Glutamatergic neuron (in vitro differentiated cells): ENCODE data around the gene ADCY1. TPM values are rescaled to one million over a fixed set of nuclear protein-coding genes. Genes with fewer than 3 reads are reported as not detected.

ENCODE experiments used
- DNase-seq: peaks from one replicate; pipeline ENCODE4 v3.0.0; 2022
- H3K27ac Mint-ChIP-seq: one replicate; pipeline ENCODE4 v1.8.0; 2020; ENCODE audit warnings: mild to moderate bottlenecking, mixed read lengths, inconsistent platforms; ENCODE audit not compliant: unreplicated experiment
- H3K27me3 Mint-ChIP-seq: one replicate; pipeline ENCODE4 v1.8.0; 2020; ENCODE audit warnings: mild to moderate bottlenecking, moderate library complexity, mixed read lengths, inconsistent platforms; ENCODE audit not compliant: unreplicated experiment
- H3K36me3 Mint-ChIP-seq: one replicate; pipeline ENCODE4 v1.8.0; 2020; ENCODE audit warnings: mild to moderate bottlenecking, mixed read lengths, inconsistent platforms; ENCODE audit not compliant: unreplicated experiment
- H3K4me1 Mint-ChIP-seq: one replicate; pipeline ENCODE4 v1.8.0; 2020; ENCODE audit warnings: mild to moderate bottlenecking, low read depth, mixed read lengths, inconsistent platforms; ENCODE audit not compliant: unreplicated experiment
- H3K4me3 Mint-ChIP-seq: one replicate; pipeline ENCODE4 v1.8.0; 2020; ENCODE audit warnings: mild to moderate bottlenecking, mixed read lengths, inconsistent platforms; ENCODE audit not compliant: unreplicated experiment
- H3K9me3 Mint-ChIP-seq: one replicate; pipeline ENCODE4 v1.8.0; 2020; ENCODE audit warnings: mild to moderate bottlenecking, moderate library complexity, mixed read lengths, inconsistent platforms; ENCODE audit not compliant: unreplicated experiment
- total RNA-seq: library from RNA; stranded (reverse); fragmentation: NEBNext Ultra II Directional; extraction: Animal tissue kit (Norgen Biotek cat#: 25700); gene quantifications from one replicate; pipeline ENCODE4 v1.2.1, GENCODE V29; 2021; ENCODE audit not compliant: unreplicated experiment
- TF ChIP-seq, protein P1 (sequence below): fragments of 200-600 bp; sonication (generic); IDR thresholded peaks from one replicate; pipeline ENCODE4 v1.5.0; 2021; ENCODE audit not compliant: partially characterized antibody, unreplicated experiment

The ADCY1 gene
- total RNA-seq, 1 donor from 2014 or later: 51.9 TPM

DNA sequence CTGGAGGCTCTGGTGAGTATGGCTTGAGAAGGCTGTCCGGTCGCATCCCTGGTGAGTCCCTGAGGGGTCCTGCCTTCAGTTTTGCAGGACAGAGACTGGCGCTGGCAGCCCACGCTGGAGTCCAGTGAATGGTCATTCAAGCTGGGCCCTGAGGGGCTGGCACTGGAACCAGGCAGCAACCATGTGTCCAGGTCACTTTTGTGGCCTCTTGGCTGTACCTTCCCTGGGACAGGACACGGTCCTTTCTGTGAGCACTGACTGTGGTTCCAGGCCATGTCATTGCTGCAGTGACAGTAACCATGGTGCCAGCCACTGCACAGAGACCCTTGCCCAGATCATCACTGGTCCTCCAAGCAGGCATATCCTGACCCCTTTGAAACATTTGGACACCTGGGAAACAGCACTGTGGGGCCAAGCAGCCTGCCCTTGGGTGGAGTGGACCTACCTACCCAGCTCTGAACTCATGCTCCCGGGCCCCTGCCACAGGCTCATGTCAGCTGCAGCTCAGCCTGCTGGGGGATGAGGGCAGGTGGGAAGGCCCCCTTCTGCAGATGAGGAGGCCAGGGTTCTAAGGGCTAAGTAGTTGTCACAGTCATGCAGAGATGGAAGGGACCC, 72.1 kb downstream of the ADCY1 start:
- TF ChIP-seq, protein P1, sequence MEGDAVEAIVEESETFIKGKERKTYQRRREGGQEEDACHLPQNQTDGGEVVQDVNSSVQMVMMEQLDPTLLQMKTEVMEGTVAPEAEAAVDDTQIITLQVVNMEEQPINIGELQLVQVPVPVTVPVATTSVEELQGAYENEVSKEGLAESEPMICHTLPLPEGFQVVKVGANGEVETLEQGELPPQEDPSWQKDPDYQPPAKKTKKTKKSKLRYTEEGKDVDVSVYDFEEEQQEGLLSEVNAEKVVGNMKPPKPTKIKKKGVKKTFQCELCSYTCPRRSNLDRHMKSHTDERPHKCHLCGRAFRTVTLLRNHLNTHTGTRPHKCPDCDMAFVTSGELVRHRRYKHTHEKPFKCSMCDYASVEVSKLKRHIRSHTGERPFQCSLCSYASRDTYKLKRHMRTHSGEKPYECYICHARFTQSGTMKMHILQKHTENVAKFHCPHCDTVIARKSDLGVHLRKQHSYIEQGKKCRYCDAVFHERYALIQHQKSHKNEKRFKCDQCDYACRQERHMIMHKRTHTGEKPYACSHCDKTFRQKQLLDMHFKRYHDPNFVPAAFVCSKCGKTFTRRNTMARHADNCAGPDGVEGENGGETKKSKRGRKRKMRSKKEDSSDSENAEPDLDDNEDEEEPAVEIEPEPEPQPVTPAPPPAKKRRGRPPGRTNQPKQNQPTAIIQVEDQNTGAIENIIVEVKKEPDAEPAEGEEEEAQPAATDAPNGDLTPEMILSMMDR: no peak
- H3K9me3 Mint-ChIP-seq: peaks cover 3% of the 10 kb centered on the region
- H3K4me1 Mint-ChIP-seq: peaks cover 3% of the 10 kb centered on the region
- H3K36me3 Mint-ChIP-seq: no peaks in the 10 kb centered on the region
- H3K27ac Mint-ChIP-seq: no peak overlapping the region
- no peak for DNase-seq
- no peak overlapping the region for H3K4me3 Mint-ChIP-seq
- H3K27me3 Mint-ChIP-seq: peaks cover 2% of the 10 kb centered on the region

DNA sequence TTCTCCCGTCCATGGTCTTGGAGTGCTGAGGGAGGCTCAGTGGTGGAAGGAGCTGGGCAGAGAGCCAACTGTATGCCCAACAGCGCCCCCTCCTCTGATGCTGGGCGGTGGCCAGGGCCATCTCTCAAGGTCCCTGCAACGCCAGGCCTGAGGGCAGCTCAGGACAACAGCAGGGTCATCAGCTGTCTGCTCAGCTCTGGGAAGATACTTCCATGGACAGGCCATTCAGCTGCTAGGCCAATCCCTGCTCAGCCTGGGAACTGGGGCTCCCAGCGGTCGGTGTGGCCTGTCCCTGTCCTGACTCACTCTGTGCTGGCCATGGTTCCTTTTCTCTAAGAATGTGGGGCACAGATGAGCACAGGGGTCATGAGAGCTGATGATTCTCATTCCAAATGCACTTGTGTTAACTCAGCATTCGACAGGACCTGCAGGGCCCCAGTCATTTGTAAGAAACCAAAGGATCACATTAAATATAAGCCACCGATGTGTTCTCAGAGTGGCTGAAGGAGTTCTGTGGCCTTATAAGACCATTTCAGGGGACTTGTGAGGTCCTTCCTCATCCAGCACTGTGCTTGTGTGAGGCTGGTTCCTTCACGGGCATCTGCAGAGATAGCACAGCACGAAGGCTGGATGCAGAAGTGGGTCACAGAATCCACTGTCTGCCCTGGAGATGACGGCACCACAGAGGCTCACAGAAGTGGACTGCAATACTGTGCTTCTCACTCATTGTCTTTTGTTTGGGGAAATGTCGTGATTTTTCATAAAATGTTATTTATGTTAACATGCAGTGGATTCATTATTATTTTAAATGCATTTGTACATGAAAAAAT, 73.0 kb downstream of the ADCY1 start:
- TF ChIP-seq, protein P1: no peak
- Mint-ChIP-seq H3K9me3 (peaks cover 2% of the 10 kb centered on the region), H3K4me3 (no peak overlapping the region), H3K27me3 (no peaks in the 10 kb centered on the region), H3K36me3 (no peaks in the 10 kb centered on the region), H3K27ac (no peak overlapping the region), H3K4me1 (peaks cover 3% of the 10 kb centered on the region)
- no peak for DNase-seq

DNA sequence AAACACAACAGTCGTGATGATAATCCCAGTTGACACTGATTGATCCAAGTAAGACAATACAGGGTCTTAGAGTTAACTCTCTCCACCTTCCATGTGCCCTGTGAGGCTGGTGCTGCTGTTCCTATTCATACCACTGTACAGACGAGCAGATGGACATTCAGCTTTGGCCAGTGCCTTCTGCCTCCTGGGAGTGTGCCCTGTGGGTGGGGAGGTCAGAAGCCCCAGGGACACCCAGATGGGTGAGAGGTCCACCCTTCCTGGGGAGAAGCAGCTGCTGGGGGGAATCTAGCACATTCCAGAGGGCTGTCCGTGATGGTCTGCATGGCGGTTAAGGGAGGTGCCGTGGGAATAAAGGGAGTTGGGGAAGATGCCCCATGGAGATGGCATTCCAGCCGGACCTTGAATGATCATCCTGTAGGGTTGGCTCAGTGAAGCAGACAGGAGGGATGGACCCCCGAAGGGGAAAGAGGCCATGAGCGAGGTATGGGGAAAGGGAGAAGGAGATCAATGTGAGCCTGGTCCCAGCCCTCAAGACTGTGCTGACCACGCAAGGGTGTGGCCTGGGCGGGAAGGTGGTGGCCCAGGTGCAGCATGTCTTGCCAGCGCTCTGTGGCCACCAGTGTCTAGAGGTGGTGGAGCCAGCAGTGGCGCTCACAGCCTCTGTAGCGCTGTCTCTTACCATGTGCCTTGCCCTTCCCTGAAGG, 74.0 kb downstream of the ADCY1 start:
- H3K36me3 Mint-ChIP-seq: no peaks in the 10 kb centered on the region
- H3K4me1 Mint-ChIP-seq: peaks cover 3% of the 10 kb centered on the region
- TF ChIP-seq, protein P1: no peak
- no peak for DNase-seq
- no peak overlapping the region for H3K4me3 Mint-ChIP-seq
- peak overlapping the region; percentile 17 for H3K27ac Mint-ChIP-seq
- peaks cover 2% of the 10 kb centered on the region for H3K9me3 Mint-ChIP-seq
- no peaks in the 10 kb centered on the region for H3K27me3 Mint-ChIP-seq

DNA sequence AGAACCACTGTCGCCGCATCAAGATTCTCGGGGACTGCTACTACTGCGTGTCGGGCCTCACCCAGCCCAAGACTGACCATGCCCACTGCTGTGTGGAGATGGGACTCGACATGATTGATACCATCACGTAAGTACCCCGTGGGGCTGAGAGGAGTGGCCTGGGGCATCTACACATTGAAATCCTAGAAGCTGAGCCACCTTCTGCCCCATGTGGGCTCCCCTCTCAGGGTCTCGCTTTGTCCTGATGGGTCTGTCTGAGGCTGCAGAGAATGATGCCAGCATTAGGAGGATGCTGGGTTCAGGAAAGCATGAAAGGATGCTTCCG, 74.5 kb downstream of the ADCY1 start:
- Mint-ChIP-seq H3K4me1 (peaks cover under 1% of the 10 kb centered on the region), H3K27me3 (no peaks in the 10 kb centered on the region), H3K27ac (no peak overlapping the region), H3K9me3 (peaks cover 3% of the 10 kb centered on the region), H3K36me3 (no peaks in the 10 kb centered on the region), H3K4me3 (no peak overlapping the region)
- no peak for DNase-seq
- TF ChIP-seq, protein P1: no peak
